K562 (cell line): ENCODE measurements around the gene ITGA11. TPM values are rescaled to one million over a fixed set of nuclear protein-coding genes. Genes with fewer than 3 reads are reported as not detected.

ENCODE experiments used
- ATAC-seq: fragments of 200-7000 bp; cut with Tn5 transposase; 3 replicates; pipeline ENCODE4 v1.9.1; 2020; ENCODE audit warnings: moderate library complexity
- BruUV-seq: library from RNA; stranded (reverse); fragments of 400-500 nt; replicated peaks from 2 replicates; lab custom pipeline; 2021; lab: Mats Ljungman, UMichigan
- CTCF ChIA-PET: fragments of 300-600 bp; formaldehyde crosslinking; extraction: SDS; loops from one replicate; lab custom pipeline; 2021; ENCODE audit warnings: low intra/inter-chr PET ratio; lab: Yijun Ruan, JAX
- POLR2A ChIA-PET: fragments of 300-600, 350-650 bp; sonication (Branson Sonifier 250); formaldehyde crosslinking; extraction: SDS; loops from one replicate; lab custom pipeline; 2021; ENCODE audit warnings: antibody characterized with exemption, inconsistent platforms; lab: Yijun Ruan, JAX
- DNase-seq, 4 experiments: peaks; one replicate each; pipeline versions ENCODE4 v3.0.0 to v3.0.0-alpha.2; 2011 to 2018; ENCODE audit warnings: low spot score in 3 of 4, mixed read lengths in 3 of 4; ENCODE audit errors: extremely low read depth in 1 of 4
- FAIRE-seq: peaks from 2 replicates; lab custom pipeline; 2011; peaks lifted over from hg19 to GRCh38; lab: Jason Lieb, UNC
- H2AFZ ChIP-seq: 2 replicates; pipeline ENCODE4 v1.6.0; 2011; ENCODE audit warnings: low read depth, low read length, control low read depth, inconsistent platforms
- H3K27ac ChIP-seq: fragments of 200-600 bp; 3 replicates; pipeline ENCODE4 v1.8.0; 2011; ENCODE audit warnings: low read depth, mild to moderate bottlenecking, control low read depth, inconsistent platforms, low read length, moderate library complexity, mixed read lengths; ENCODE audit errors: extremely low read depth
- H3K27me3 ChIP-seq, 2 experiments: fragments of 300-600 bp in 1 of 2; 2 replicates in 1 of 2; 3 replicates in 1 of 2; pipeline versions ENCODE4 v1.6.0 to v1.8.0; 2011; ENCODE audit warnings: inconsistent platforms in 2 of 2, low read length in 2 of 2, mild to moderate bottlenecking in 1 of 2, mixed read lengths in 1 of 2, moderate library complexity in 1 of 2; ENCODE audit not compliant: control insufficient read depth in 2 of 2, insufficient read depth in 2 of 2
- H3K36me3 ChIP-seq: fragments of 300-600 bp; 3 replicates; pipeline ENCODE4 v1.8.0; 2011; ENCODE audit warnings: mild to moderate bottlenecking, low read length, inconsistent platforms; ENCODE audit not compliant: control insufficient read depth, insufficient read depth
- H3K4me1 ChIP-seq, 2 experiments: fragments of 200-600 bp in 1 of 2; replicated peaks in 1 of 2; 2 replicates in 1 of 2; 3 replicates in 1 of 2; pipeline versions ENCODE4 v1.5.1 to v1.8.0; 2011; ENCODE audit warnings: inconsistent platforms in 2 of 2, low read length in 2 of 2, mild to moderate bottlenecking in 1 of 2, mixed read lengths in 1 of 2, moderate library complexity in 1 of 2; ENCODE audit not compliant: control insufficient read depth in 2 of 2, insufficient read depth in 2 of 2
- H3K4me2 ChIP-seq: 2 replicates; pipeline ENCODE4 v1.6.1; 2011; ENCODE audit warnings: low read length, control low read depth, inconsistent platforms, mixed read lengths; ENCODE audit not compliant: insufficient read depth
- H3K4me3 ChIP-seq: fragments of 200-600 bp; sonication (generic), shearing (Covaris generic); 2 replicates; pipeline ENCODE4 v1.5.1; 2016; ENCODE audit warnings: control low read depth, inconsistent platforms
- H3K79me2 ChIP-seq: fragments of 200-600 bp; 3 replicates; pipeline ENCODE4 v1.8.0; 2011; ENCODE audit warnings: low read length, inconsistent platforms; ENCODE audit not compliant: control insufficient read depth, insufficient read depth
- H3K9ac ChIP-seq, 2 experiments: 2 replicates each; pipeline versions ENCODE4 v1.6.0 to v1.6.1; 2011; ENCODE audit warnings: low read depth in 2 of 2, low read length in 2 of 2, control low read depth in 1 of 2, inconsistent platforms in 1 of 2, mild to moderate bottlenecking in 1 of 2, mixed read lengths in 1 of 2; ENCODE audit not compliant: insufficient read depth in 1 of 2
- H3K9me1 ChIP-seq: one replicate; pipeline ENCODE4 v1.6.0; 2011; ENCODE audit warnings: inconsistent platforms, mild to moderate bottlenecking, low read length, moderate library complexity; ENCODE audit not compliant: control insufficient read depth, insufficient read depth
- H3K9me3 ChIP-seq: replicated peaks from 2 replicates; pipeline ENCODE4 v1.5.1; 2011; ENCODE audit warnings: low read depth, low read length, inconsistent platforms; ENCODE audit not compliant: control insufficient read depth, insufficient read depth
- H4K20me1 ChIP-seq: replicated peaks from 2 replicates; pipeline ENCODE4 v1.6.1; 2011; ENCODE audit warnings: low read length, inconsistent platforms, mixed read lengths; ENCODE audit not compliant: control insufficient read depth, insufficient read depth
- CBFA2T2 ChIP-seq: fragments of 450-650 bp; conservative IDR thresholded peaks from 2 replicates; pipeline ENCODE4 v1.6.1; 2017; ENCODE audit warnings: mild to moderate bottlenecking
- MCM5 ChIP-seq: fragments of 450-650 bp; IDR thresholded peaks from 2 replicates; pipeline ENCODE4 v1.6.1; 2016; ENCODE audit warnings: low read depth
- MXI1 ChIP-seq: IDR thresholded peaks from 2 replicates; pipeline ENCODE4 v1.6.1; 2011; ENCODE audit warnings: low read depth, mild to moderate bottlenecking, improper control_type of control experiment, low read length
- NFYB ChIP-seq: IDR thresholded peaks from 2 replicates; pipeline ENCODE4 v1.6.1; 2011; ENCODE audit warnings: mild to moderate bottlenecking, moderate library complexity; ENCODE audit not compliant: insufficient read length; ENCODE audit errors: extremely low read depth
- NONO ChIP-seq, 2 experiments: fragments of 200-400 bp in 1 of 2; fragments of 450-650 bp in 1 of 2; formaldehyde crosslinking in 1 of 2; IDR thresholded peaks; 2 replicates each; pipeline ENCODE4 v1.6.1; 2017; ENCODE audit warnings: low read depth in 2 of 2, mild to moderate bottlenecking in 2 of 2, moderate library complexity in 2 of 2, low read length in 1 of 2
- TEAD4 ChIP-seq, 2 experiments: sonication (generic) in 1 of 2; formaldehyde crosslinking in 1 of 2; IDR thresholded peaks; 2 replicates each; pipeline versions ENCODE4 v1.6.1 to v1.8.0; 2012 to 2022; ENCODE audit warnings: borderline replicate concordance in 1 of 2, inconsistent platforms in 1 of 2, low read length in 1 of 2, mild to moderate bottlenecking in 1 of 2, missing genetic modification reagents in 1 of 2
- ZNF354B ChIP-seq: fragments of 250-450 bp; sonication (Bioruptor Pico); IDR thresholded peaks from 2 replicates; pipeline ENCODE4 v1.4.0; 2020
- ZNF436 ChIP-seq: fragments of 250-450, 450-650 bp; sonication (Bioruptor Pico); formaldehyde crosslinking; IDR thresholded peaks from 2 replicates; pipeline ENCODE4 v1.7.0; 2020; ENCODE audit warnings: mild to moderate bottlenecking
- WGBS: fragments of 100-300 bp; shearing (Covaris generic); methylation state at CpG from one replicate; pipeline ENCODE4 v1.1.6; 2016; ENCODE audit warnings: low coverage, mixed read lengths; ENCODE audit not compliant: insufficient coverage; ENCODE audit errors: missing lambda C conversion rate; 5-methylcytosine and 5-hydroxymethylcytosine counted together
- in situ Hi-C: fragments of 300-500 bp; cut with MboI; formaldehyde crosslinking; loops from 4 replicates; pipeline ENCODE4 v1.15.0; 2018; ENCODE audit warnings: inconsistent platforms, mixed read lengths
- intact Hi-C: fragments of 100-400 bp; cut with micrococcal nuclease; formaldehyde crosslinking; loops from 2 replicates; pipeline ENCODE4 v1.14.2; 2022
- polyA plus RNA-seq, 8 experiments: library from polyadenylated mRNA; depleted of rRNA in 4 of 8; stranded (reverse) in 5 of 8; unstranded in 3 of 8; fragments of >200 nt; fragmentation: Nextera tagmentation in 2 of 8; fragmentation: Illumina TruSeq in 1 of 8; extraction: Ambion mirVana in 2 of 8; extraction: Trizol in 1 of 8; gene quantifications; 2 replicates each; pipeline versions ENCODE4 v1.2.1 to v1.2.3, GENCODE V29; 2011 to 2014; ENCODE audit warnings: inconsistent platforms in 1 of 8, missing spikeins in 1 of 8
- total RNA-seq, 7 experiments: library from RNA; depleted of rRNA in 6 of 7; stranded (reverse); fragments of >200 nt in 6 of 7; fragmentation: Illumina TruSeq in 2 of 7; extraction: Trizol in 2 of 7; gene quantifications; 2 replicates each; pipeline versions ENCODE4 v1.2.1 to v1.2.3, GENCODE V29; 2011 to 2021; ENCODE audit warnings: low replicate concordance in 1 of 7
- TF ChIP-seq, protein P1 (sequence below): fragments of 450-650 bp; conservative IDR thresholded peaks from 2 replicates; pipeline ENCODE4 v1.6.1; 2016; ENCODE audit warnings: missing genetic modification characterization, low read depth, mild to moderate bottlenecking, control low read depth, missing compliant biosample characterization
- TF ChIP-seq, protein P2 (sequence below), 3 experiments: fragments of 200-800 bp in 1 of 3; sonication (Bioruptor generic) in 1 of 3; sonication (generic) in 1 of 3; formaldehyde crosslinking in 1 of 3; IDR thresholded peaks; 2 replicates each; pipeline versions ENCODE4 v1.6.1 to v1.8.0; 2016 to 2022; ENCODE audit warnings: mild to moderate bottlenecking in 2 of 3, missing compliant biosample characterization in 2 of 3, missing genetic modification characterization in 2 of 3, missing genetic modification reagents in 1 of 3

The ITGA11 gene
- total and polyA plus RNA-seq, 9 of the 15 experiments (the other 6 are each of a cell fraction or from before 2014, with no cell fraction given), result 0.01 TPM; not detected in 8

DNA sequence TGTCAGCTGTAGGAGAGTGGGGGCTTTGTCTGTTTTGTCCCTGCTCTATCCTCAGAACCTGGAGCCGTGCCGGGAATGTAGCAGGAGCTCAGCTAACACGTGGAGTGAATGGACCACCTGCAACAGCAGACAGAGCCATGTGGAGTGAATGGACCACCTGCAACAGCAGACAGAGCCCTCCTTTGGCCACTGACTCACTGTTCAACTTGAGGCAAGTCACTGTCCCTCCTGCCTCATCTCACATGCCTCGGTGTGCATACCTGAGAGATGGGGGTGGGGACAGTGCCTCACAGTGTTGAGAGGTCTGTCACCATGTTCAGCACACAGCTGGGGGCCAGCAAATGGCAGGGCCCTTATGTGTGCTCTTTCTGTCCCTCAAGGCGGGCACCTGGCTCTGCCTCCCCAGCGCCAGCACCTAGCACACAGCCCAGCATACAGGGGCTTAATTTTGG, 126.5 kb downstream of the ITGA11 start:
- H3K36me3 ChIP-seq, result no peaks in the 10 kb centered on the region
- no peaks in the 10 kb centered on the region for H3K79me2 ChIP-seq
- no peak overlapping the region for H3K4me2 ChIP-seq
- H3K27ac ChIP-seq, result no peak overlapping the region
- in situ Hi-C loops (no loop called here), intact Hi-C loops (no loop called here)
- peaks cover 11 to 19% of the 10 kb centered on the region in 2 experiments for H3K27me3 ChIP-seq
- H2AFZ ChIP-seq, result no peak overlapping the region
- no peaks in the 10 kb centered on the region for H4K20me1 ChIP-seq
- H3K9ac ChIP-seq, result 0 out of 4 replicates have a peak overlapping the region, but pooled peaks of 1 of the 2 experiments have one; percentile 1
- no peak for ATAC-seq
- TF ChIP-seq, protein P1, sequence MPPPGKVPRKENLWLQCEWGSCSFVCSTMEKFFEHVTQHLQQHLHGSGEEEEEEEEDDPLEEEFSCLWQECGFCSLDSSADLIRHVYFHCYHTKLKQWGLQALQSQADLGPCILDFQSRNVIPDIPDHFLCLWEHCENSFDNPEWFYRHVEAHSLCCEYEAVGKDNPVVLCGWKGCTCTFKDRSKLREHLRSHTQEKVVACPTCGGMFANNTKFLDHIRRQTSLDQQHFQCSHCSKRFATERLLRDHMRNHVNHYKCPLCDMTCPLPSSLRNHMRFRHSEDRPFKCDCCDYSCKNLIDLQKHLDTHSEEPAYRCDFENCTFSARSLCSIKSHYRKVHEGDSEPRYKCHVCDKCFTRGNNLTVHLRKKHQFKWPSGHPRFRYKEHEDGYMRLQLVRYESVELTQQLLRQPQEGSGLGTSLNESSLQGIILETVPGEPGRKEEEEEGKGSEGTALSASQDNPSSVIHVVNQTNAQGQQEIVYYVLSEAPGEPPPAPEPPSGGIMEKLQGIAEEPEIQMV (tag), result no peak
- no peak for TF ChIP-seq NONO (IDR thresholded peaks at IDR 0.05; ENCODE audit: low read depth in 2 of 2, low read length in 1 of 2)
- TF ChIP-seq MXI1, result no peak
- TF ChIP-seq ZNF436 (CRISPR knock-in tag), result no peak
- TF ChIP-seq NFYB, result no peak
- no peak for TF ChIP-seq CBFA2T2
- no peak for TF ChIP-seq TEAD4 (IDR thresholded peaks at IDR 0.05; ENCODE audit: low read length)
- TF ChIP-seq TEAD4 (CRISPR knock-in tag; IDR thresholded peaks at IDR 0.05; ENCODE audit: borderline replicate concordance), result no peak
- no peak for TF ChIP-seq ZNF354B (CRISPR knock-in tag)
- TF ChIP-seq MCM5, result no peak
- TF ChIP-seq, protein P2, sequence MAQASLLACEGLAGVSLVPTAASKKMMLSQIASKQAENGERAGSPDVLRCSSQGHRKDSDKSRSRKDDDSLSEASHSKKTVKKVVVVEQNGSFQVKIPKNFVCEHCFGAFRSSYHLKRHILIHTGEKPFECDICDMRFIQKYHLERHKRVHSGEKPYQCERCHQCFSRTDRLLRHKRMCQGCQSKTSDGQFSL (CRISPR knock-in tag; IDR thresholded peaks at IDR 0.05), result no peak
- TF ChIP-seq, protein P2 (tag; IDR thresholded peaks at IDR 0.05), result no peak
- no peak overlapping the region for H3K4me3 ChIP-seq
- ChIA-PET CTCF (interaction anchor here (0.8 to 2.6 kb wide), 3 partner anchors 9 to 77 kb away, joined by 3 to 28 read pairs (median 3); no protein-coding TSS in a partner anchor), POLR2A (interaction anchor here (0.7 kb wide), 1 partner anchor 15 kb away, joined by 3 read pairs; no protein-coding TSS in a partner anchor)
- peaks cover 0 to 6% of the 10 kb centered on the region in 2 experiments; a peak in 2 of 5 replicates for H3K4me1 ChIP-seq
- no peak for DNase-seq
- 6% methylated on average over 6 of the region's 6 CpGs for WGBS
- no TSS peak for BruUV-seq
- H3K9me3 ChIP-seq, result no peaks in the 10 kb centered on the region
- FAIRE-seq, result no peak
- H3K9me1 ChIP-seq, result no peaks in the 10 kb centered on the region
